ENCODE data around the gene CCDC158.

DNA sequence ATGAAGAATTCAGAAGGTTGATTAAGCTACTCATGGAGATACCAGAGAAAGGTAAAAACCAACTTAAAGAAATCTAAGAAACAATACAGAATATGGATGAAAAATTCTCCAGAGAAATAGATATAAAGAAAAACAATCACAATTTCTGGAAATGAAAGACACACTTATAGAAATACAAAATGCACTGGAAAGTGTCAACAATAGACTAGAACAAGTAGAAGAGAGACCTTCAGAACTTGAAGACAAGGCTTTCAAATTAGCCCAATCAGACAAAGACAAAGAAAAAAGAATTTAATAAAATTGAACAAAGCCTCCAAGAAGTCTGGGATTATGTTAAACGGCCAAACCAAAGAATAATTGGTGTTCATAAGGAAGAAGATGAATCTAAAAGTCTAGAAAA, 104.8 kb downstream of the CCDC158 start:
- TF ChIP-seq, protein P1, sequence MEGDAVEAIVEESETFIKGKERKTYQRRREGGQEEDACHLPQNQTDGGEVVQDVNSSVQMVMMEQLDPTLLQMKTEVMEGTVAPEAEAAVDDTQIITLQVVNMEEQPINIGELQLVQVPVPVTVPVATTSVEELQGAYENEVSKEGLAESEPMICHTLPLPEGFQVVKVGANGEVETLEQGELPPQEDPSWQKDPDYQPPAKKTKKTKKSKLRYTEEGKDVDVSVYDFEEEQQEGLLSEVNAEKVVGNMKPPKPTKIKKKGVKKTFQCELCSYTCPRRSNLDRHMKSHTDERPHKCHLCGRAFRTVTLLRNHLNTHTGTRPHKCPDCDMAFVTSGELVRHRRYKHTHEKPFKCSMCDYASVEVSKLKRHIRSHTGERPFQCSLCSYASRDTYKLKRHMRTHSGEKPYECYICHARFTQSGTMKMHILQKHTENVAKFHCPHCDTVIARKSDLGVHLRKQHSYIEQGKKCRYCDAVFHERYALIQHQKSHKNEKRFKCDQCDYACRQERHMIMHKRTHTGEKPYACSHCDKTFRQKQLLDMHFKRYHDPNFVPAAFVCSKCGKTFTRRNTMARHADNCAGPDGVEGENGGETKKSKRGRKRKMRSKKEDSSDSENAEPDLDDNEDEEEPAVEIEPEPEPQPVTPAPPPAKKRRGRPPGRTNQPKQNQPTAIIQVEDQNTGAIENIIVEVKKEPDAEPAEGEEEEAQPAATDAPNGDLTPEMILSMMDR (IDR thresholded peaks at IDR 0.05): no peak
- no peak for TF ChIP-seq EP300 (IDR thresholded peaks at IDR 0.05)

All from ovary (tissue), 3 donors.